HEK293 (cell line): ENCODE results near the gene HOXB9.

Experiments
- BCL11A ChIP-seq: fragments of 450-650 bp; formaldehyde crosslinking; IDR thresholded peaks from 2 replicates; pipeline ENCODE4 v1.5.1; 2016; ENCODE audit warnings: low read depth, missing biosample characterization, missing genetic modification characterization
- GLI2 ChIP-seq: fragments of 450-650 bp; formaldehyde crosslinking; IDR thresholded peaks from 2 replicates; pipeline ENCODE4; 2017; ENCODE audit warnings: missing biosample characterization, missing genetic modification characterization, low read depth, borderline replicate concordance
- SETDB1 ChIP-seq: IDR thresholded peaks from one replicate; pipeline ENCODE4 v1.6.1; 2017; ENCODE audit warnings: mild to moderate bottlenecking, low read length, moderate library complexity, mixed read lengths; ENCODE audit not compliant: insufficient read length
- ZFP41 ChIP-seq: fragments of 450-650 bp; formaldehyde crosslinking; IDR thresholded peaks from 2 replicates; pipeline ENCODE4 v1.5.1; 2016; ENCODE audit warnings: missing biosample characterization, missing genetic modification characterization, borderline replicate concordance
- ZNF112 ChIP-seq: fragments of 450-650 bp; formaldehyde crosslinking; IDR thresholded peaks from 2 replicates; pipeline ENCODE4 v1.5.0; 2017; ENCODE audit warnings: missing biosample characterization, missing genetic modification characterization
- ZNF146 ChIP-seq: fragments of 450-650 bp; formaldehyde crosslinking; IDR thresholded peaks from 2 replicates; pipeline ENCODE4 v1.5.1; 2016; ENCODE audit warnings: missing biosample characterization, missing genetic modification characterization
- ZNF23 ChIP-seq: fragments of 450-650 bp; formaldehyde crosslinking; IDR thresholded peaks from 2 replicates; pipeline ENCODE4 v1.5.1; 2016; ENCODE audit warnings: missing biosample characterization, missing genetic modification characterization, borderline replicate concordance
- ZNF404 ChIP-seq: fragments of 450-650 bp; formaldehyde crosslinking; IDR thresholded peaks from 2 replicates; pipeline ENCODE4 v1.5.1; 2017; ENCODE audit warnings: missing biosample characterization, missing genetic modification characterization
- ZNF514 ChIP-seq: fragments of 450-650 bp; formaldehyde crosslinking; IDR thresholded peaks from 2 replicates; pipeline ENCODE4 v1.5.1; 2016; ENCODE audit warnings: missing biosample characterization, missing genetic modification characterization
- ZNF529 ChIP-seq: fragments of 450-650 bp; formaldehyde crosslinking; IDR thresholded peaks from 2 replicates; pipeline ENCODE4 v1.5.1; 2017; ENCODE audit warnings: missing genetic modification characterization, missing biosample characterization; ENCODE audit not compliant: insufficient replicate concordance
- ZNF596 ChIP-seq: fragments of 450-650 bp; IDR thresholded peaks from 2 replicates; pipeline ENCODE4 v1.5.0; 2018; ENCODE audit warnings: missing biosample characterization, mild to moderate bottlenecking, missing genetic modification characterization, moderate library complexity
- ZNF670 ChIP-seq: fragments of 450-650 bp; formaldehyde crosslinking; IDR thresholded peaks from 2 replicates; pipeline ENCODE4 v1.5.1; 2016; ENCODE audit warnings: missing biosample characterization, missing genetic modification characterization, low read depth
- ZNF701 ChIP-seq: fragments of 450-650 bp; formaldehyde crosslinking; IDR thresholded peaks from 2 replicates; pipeline ENCODE4 v1.5.1; 2016; ENCODE audit warnings: missing biosample characterization, missing genetic modification characterization
- ZNF776 ChIP-seq: fragments of 450-650 bp; formaldehyde crosslinking; IDR thresholded peaks from 2 replicates; pipeline ENCODE4 v1.5.0; 2017; ENCODE audit warnings: missing biosample characterization, missing genetic modification characterization, borderline replicate concordance
- ZNF777 ChIP-seq: fragments of 450-650 bp; formaldehyde crosslinking; IDR thresholded peaks from 2 replicates; pipeline ENCODE4 v1.5.1; 2017; ENCODE audit warnings: missing biosample characterization, missing genetic modification characterization, borderline replicate concordance
- ZNF791 ChIP-seq: fragments of 450-650 bp; formaldehyde crosslinking; IDR thresholded peaks from 2 replicates; pipeline ENCODE4 v1.5.1; 2016; ENCODE audit warnings: missing biosample characterization, missing genetic modification characterization
- ZNF843 ChIP-seq: fragments of 450-650 bp; formaldehyde crosslinking; IDR thresholded peaks from 2 replicates; pipeline ENCODE4 v1.5.1; 2016; ENCODE audit warnings: missing biosample characterization, missing genetic modification characterization
- TF ChIP-seq, protein P1 (sequence below): fragments of 450-650 bp; formaldehyde crosslinking; IDR thresholded peaks from 2 replicates; pipeline ENCODE4 v1.5.1; 2016; ENCODE audit warnings: missing biosample characterization, missing genetic modification characterization
- TF ChIP-seq, protein P2 (sequence below): fragments of 450-650 bp; formaldehyde crosslinking; IDR thresholded peaks from 2 replicates; pipeline ENCODE4 v1.5.1; 2016; ENCODE audit warnings: missing biosample characterization, missing genetic modification characterization
- TF ChIP-seq, protein P3 (sequence below): fragments of 450-650 bp; formaldehyde crosslinking; optimal IDR thresholded peaks from 2 replicates; pipeline ENCODE3; 2016; ENCODE audit warnings: missing biosample characterization, mild to moderate bottlenecking, missing genetic modification characterization
- TF ChIP-seq, protein P4 (sequence below): fragments of 450-650 bp; formaldehyde crosslinking; IDR thresholded peaks from 2 replicates; pipeline ENCODE4 v1.5.1; 2016; ENCODE audit warnings: missing biosample characterization, missing genetic modification characterization
- TF ChIP-seq, protein P5 (sequence below): fragments of 450-650 bp; formaldehyde crosslinking; IDR thresholded peaks from 2 replicates; pipeline ENCODE4 v1.5.1; 2016; ENCODE audit warnings: missing biosample characterization, missing genetic modification characterization
- TF ChIP-seq, protein P6 (sequence below): fragments of 450-650 bp; IDR thresholded peaks from 2 replicates; pipeline ENCODE4 v1.5.1; 2018; ENCODE audit warnings: missing biosample characterization, missing genetic modification characterization
- TF ChIP-seq, protein P7 (sequence below): fragments of 450-650 bp; formaldehyde crosslinking; IDR thresholded peaks from 2 replicates; pipeline ENCODE4 v1.5.1; 2016; ENCODE audit warnings: missing biosample characterization, missing genetic modification characterization, low read depth

HOXB9 gene

DNA sequence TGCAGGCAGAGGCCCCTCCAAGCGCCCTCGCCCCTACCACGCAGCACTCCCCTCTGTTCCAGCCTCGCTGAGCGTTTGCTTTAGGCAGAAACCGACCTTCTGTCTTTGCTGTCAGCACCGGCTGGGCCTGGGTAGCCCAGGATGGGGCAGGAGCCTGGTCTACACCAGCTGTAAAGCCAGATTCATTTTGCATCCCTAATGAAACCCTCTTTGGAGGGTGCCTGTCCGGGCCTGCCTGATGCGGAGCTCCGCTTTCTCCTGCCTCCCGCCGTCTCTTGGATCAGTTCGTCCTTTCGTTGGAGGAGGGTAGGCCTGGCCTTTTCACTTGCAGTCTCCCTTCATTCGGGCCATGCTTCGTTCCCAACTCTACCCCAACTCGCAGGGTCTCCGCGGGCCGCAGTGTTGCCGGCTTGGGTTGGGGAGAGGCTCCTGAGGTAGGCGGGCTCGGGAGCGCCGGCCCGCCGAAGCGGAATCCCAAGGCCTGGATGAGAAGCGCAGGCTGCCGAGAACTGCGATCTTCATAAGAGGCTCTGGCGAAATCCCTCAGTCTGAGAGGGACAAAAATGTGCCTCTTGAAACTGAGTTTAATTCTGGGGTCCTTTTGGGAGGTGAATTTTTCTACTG is 6.2 kb downstream of the HOXB9 start (continued):
- TF ChIP-seq, protein P1, sequence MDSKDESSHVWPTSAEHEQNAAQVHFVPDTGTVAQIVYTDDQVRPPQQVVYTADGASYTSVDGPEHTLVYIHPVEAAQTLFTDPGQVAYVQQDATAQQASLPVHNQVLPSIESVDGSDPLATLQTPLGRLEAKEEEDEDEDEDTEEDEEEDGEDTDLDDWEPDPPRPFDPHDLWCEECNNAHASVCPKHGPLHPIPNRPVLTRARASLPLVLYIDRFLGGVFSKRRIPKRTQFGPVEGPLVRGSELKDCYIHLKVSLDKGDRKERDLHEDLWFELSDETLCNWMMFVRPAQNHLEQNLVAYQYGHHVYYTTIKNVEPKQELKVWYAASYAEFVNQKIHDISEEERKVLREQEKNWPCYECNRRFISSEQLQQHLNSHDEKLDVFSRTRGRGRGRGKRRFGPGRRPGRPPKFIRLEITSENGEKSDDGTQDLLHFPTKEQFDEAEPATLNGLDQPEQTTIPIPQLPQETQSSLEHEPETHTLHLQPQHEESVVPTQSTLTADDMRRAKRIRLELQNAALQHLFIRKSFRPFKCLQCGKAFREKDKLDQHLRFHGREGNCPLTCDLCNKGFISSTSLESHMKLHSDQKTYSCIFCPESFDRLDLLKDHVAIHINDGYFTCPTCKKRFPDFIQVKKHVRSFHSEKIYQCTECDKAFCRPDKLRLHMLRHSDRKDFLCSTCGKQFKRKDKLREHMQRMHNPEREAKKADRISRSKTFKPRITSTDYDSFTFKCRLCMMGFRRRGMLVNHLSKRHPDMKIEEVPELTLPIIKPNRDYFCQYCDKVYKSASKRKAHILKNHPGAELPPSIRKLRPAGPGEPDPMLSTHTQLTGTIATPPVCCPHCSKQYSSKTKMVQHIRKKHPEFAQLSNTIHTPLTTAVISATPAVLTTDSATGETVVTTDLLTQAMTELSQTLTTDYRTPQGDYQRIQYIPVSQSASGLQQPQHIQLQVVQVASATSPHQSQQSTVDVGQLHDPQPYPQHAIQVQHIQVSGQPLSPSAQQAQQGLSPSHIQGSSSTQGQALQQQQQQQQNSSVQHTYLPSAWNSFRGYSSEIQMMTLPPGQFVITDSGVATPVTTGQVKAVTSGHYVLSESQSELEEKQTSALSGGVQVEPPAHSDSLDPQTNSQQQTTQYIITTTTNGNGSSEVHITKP (tag by site-specific recombination): peak; percentile 63
- TF ChIP-seq, protein P2, sequence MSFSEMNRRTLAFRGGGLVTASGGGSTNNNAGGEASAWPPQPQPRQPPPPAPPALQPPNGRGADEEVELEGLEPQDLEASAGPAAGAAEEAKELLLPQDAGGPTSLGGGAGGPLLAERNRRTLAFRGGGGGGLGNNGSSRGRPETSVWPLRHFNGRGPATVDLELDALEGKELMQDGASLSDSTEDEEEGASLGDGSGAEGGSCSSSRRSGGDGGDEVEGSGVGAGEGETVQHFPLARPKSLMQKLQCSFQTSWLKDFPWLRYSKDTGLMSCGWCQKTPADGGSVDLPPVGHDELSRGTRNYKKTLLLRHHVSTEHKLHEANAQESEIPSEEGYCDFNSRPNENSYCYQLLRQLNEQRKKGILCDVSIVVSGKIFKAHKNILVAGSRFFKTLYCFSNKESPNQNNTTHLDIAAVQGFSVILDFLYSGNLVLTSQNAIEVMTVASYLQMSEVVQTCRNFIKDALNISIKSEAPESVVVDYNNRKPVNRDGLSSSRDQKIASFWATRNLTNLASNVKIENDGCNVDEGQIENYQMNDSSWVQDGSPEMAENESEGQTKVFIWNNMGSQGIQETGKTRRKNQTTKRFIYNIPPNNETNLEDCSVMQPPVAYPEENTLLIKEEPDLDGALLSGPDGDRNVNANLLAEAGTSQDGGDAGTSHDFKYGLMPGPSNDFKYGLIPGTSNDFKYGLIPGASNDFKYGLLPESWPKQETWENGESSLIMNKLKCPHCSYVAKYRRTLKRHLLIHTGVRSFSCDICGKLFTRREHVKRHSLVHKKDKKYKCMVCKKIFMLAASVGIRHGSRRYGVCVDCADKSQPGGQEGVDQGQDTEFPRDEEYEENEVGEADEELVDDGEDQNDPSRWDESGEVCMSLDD (tag by site-specific recombination): no peak
- no peak for TF ChIP-seq BCL11A (tag by site-specific recombination)
- TF ChIP-seq ZNF670 (tag by site-specific recombination): no peak
- no peak for TF ChIP-seq SETDB1
- TF ChIP-seq, protein P3, sequence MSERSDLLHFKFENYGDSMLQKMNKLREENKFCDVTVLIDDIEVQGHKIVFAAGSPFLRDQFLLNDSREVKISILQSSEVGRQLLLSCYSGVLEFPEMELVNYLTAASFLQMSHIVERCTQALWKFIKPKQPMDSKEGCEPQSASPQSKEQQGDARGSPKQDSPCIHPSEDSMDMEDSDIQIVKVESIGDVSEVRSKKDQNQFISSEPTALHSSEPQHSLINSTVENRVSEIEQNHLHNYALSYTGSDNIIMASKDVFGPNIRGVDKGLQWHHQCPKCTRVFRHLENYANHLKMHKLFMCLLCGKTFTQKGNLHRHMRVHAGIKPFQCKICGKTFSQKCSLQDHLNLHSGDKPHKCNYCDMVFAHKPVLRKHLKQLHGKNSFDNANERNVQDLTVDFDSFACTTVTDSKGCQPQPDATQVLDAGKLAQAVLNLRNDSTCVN (tag by site-specific recombination): no peak
- no peak for TF ChIP-seq ZNF146
- TF ChIP-seq ZNF777 (tag by site-specific recombination): no peak
- no peak for TF ChIP-seq ZNF701 (tag by site-specific recombination)
- no peak for TF ChIP-seq ZNF112 (tag by site-specific recombination)
- TF ChIP-seq, protein P4, sequence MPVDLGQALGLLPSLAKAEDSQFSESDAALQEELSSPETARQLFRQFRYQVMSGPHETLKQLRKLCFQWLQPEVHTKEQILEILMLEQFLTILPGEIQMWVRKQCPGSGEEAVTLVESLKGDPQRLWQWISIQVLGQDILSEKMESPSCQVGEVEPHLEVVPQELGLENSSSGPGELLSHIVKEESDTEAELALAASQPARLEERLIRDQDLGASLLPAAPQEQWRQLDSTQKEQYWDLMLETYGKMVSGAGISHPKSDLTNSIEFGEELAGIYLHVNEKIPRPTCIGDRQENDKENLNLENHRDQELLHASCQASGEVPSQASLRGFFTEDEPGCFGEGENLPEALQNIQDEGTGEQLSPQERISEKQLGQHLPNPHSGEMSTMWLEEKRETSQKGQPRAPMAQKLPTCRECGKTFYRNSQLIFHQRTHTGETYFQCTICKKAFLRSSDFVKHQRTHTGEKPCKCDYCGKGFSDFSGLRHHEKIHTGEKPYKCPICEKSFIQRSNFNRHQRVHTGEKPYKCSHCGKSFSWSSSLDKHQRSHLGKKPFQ (tag by site-specific recombination): no peak
- TF ChIP-seq ZNF596: 0 out of 2 replicates have a peak, but pooled peaks have one; percentile 7
- no peak for TF ChIP-seq ZNF776 (tag by site-specific recombination)
- TF ChIP-seq, protein P5, sequence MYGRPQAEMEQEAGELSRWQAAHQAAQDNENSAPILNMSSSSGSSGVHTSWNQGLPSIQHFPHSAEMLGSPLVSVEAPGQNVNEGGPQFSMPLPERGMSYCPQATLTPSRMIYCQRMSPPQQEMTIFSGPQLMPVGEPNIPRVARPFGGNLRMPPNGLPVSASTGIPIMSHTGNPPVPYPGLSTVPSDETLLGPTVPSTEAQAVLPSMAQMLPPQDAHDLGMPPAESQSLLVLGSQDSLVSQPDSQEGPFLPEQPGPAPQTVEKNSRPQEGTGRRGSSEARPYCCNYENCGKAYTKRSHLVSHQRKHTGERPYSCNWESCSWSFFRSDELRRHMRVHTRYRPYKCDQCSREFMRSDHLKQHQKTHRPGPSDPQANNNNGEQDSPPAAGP (tag by site-specific recombination): no peak; the same call in none of the 2 replicates
- TF ChIP-seq ZNF404: 0 out of 2 replicates have a peak, but pooled peaks have one; percentile 16
- TF ChIP-seq, protein P6, sequence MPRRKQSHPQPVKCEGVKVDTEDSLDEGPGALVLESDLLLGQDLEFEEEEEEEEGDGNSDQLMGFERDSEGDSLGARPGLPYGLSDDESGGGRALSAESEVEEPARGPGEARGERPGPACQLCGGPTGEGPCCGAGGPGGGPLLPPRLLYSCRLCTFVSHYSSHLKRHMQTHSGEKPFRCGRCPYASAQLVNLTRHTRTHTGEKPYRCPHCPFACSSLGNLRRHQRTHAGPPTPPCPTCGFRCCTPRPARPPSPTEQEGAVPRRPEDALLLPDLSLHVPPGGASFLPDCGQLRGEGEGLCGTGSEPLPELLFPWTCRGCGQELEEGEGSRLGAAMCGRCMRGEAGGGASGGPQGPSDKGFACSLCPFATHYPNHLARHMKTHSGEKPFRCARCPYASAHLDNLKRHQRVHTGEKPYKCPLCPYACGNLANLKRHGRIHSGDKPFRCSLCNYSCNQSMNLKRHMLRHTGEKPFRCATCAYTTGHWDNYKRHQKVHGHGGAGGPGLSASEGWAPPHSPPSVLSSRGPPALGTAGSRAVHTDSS (tag by site-specific recombination): no peak
- TF ChIP-seq ZNF514: no peak
- TF ChIP-seq ZNF843 (tag by site-specific recombination): 0 out of 2 replicates have a peak, but pooled peaks have one; percentile 3
- no peak for TF ChIP-seq GLI2 (tag by site-specific recombination)
- TF ChIP-seq ZNF23 (tag by site-specific recombination): no peak
- no peak for TF ChIP-seq ZFP41 (tag by site-specific recombination)
- TF ChIP-seq ZNF529 (tag by site-specific recombination): no peak
- TF ChIP-seq, protein P7, sequence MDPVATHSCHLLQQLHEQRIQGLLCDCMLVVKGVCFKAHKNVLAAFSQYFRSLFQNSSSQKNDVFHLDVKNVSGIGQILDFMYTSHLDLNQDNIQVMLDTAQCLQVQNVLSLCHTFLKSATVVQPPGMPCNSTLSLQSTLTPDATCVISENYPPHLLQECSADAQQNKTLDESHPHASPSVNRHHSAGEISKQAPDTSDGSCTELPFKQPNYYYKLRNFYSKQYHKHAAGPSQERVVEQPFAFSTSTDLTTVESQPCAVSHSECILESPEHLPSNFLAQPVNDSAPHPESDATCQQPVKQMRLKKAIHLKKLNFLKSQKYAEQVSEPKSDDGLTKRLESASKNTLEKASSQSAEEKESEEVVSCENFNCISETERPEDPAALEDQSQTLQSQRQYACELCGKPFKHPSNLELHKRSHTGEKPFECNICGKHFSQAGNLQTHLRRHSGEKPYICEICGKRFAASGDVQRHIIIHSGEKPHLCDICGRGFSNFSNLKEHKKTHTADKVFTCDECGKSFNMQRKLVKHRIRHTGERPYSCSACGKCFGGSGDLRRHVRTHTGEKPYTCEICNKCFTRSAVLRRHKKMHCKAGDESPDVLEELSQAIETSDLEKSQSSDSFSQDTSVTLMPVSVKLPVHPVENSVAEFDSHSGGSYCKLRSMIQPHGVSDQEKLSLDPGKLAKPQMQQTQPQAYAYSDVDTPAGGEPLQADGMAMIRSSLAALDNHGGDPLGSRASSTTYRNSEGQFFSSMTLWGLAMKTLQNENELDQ (tag by site-specific recombination): no peak
- TF ChIP-seq ZNF791 (tag by site-specific recombination): no peak
